GM21367 (cell line): ENCODE measurements around the gene SART3.
"Not testable (repeated sequence)": the region's sequence is repeated elsewhere in the genome, so short reads cannot be mapped to it uniquely, and the experiment has no call there.

ENCODE experiments used
- ATAC-seq: cut with Tn5 transposase; IDR thresholded peaks from one replicate; pipeline ENCODE4 v1.9.1; 2021; ENCODE audit not compliant: unreplicated experiment

The SART3 gene

GRCh38 chr12:108582509-108582908 lies 21.5 kb upstream of the SART3 start:
- no peak for ATAC-seq

DNA sequence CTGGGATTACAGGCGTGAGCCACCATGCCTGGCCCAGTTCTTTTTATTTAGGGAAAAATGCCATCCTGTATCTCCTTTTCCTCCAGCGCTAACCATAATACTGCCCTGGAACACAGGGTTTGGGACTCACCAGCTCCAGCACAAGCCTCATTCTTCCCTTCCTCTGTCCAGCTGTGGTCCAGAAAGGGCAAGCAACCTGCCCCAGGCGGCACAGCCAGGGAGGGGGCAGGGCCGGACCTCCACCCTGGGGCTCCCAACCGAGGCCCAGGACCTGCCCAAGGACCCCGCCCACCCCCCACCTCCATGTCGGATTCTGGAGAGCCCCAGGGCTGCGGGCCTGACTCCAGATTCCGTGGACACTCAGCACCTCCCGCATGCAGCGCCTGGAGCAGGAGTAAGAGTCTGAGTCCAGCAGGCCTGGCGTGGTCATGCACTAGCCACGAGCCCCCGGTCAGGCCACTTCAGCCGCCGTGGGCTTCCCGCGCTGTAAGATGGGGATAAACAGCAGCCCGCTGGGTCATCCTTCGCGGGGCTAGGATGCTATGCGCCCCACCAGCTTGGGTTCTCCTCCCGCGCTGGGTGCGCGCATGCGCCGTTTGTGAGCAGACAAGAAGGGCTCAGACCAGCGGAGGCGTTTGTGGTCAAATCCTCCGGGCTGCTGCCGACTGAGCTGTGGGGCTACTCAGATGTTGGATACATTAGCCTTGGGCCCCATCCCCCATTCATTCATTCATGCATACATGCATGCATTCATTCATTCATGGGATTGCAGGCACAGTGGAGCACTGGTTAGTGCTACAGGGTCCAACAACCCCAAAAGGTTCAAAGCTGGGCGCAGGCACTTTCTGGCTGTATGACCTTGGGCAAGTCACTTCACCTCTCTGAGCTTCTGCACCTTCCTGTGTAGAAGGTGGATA lies 20.6 kb upstream of the SART3 start:
- ATAC-seq: no peak

- ATAC-seq: no peak
Observed at GRCh38 chr12:108580531-108580930, 19.6 kb upstream of the SART3 start.

DNA sequence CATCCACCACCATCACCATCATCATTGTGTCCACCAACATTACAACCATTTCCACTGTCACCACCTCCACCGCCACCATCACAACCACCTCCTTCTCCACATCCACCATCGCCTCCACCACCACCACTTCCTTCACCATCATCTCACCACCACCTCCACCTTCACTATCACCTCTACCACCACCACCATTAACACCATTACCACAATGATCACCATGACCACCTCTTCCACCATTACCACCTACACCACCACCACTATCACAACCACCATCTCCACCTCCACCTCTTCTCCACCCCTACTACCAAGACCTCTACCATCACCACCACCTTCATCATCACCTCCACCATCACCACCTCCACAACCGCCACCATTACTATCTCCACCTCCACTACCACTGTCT lies 17.8 kb upstream of the SART3 start:
- no peak for ATAC-seq

- no peak for ATAC-seq
Observed at GRCh38 chr12:108578264-108578663, 17.3 kb upstream of the SART3 start.

- no peak for ATAC-seq
Observed at GRCh38 chr12:108577458-108577857, 16.5 kb upstream of the SART3 start.

DNA sequence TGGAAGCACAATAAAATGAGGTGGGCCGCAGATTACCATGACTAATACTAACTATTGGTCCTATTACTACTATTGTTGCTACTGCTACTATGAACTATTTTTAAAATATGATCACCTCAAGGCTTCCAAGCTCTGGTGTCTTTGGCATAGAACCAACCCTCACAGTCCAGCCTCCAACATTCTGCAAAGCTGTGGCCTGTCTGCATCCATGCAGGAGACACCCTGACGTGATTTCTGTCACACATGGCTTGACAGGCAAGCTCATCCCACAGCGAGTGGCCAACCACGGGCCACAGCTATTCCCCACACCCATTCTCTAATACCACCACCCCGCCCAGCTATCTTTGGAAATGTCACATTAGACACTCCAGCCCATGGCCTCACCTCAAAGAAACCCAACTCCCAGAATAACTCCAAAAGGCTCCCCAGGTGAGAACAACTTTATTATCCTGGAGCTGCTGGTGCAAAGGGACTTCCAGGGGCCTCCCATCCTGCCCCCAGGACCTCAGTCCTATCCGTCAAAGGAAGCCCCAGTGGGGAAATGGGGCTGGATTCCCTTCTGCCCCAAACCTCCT lies 15.8 kb upstream of the SART3 start:
- ATAC-seq: no peak

DNA sequence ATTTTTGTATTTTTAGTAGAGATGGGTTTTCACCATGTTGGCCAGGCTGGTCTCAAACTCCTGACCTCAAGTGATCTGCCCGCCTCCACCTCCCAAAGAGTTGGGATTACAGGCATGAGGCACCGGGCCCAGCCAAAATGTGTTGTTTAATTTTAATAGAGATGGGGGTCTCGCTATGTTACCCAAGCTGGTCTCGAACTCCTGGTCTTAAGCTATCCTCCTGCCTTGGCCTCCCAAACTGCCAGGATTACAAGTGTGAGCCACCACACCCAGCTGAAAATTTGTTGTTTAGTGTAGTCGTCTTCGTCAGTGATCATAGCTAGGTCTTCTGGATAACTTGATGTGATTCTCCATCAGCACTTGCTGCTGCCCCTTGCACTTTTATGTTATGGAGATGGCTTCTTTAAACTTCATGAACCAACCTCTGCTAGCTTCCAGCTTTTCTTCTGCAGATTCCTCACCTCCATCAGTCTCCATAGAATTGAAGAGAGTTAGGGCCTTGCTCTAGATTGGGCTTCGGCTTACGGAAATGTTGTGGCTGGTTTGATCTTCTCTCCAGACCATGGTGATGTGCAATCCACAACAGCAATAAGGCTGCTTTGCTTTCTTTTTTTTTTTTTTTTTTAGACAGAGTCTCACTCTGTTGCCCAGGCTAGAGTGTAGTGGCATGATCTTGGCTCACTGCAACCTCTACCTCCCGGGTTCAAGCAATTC lies 14.4 kb upstream of the SART3 start:
- ATAC-seq: no peak

- not testable (repeated sequence) for ATAC-seq
Observed at GRCh38 chr12:108574276-108574675, 13.3 kb upstream of the SART3 start.

- ATAC-seq: no peak
Observed at GRCh38 chr12:108573317-108573716, 12.3 kb upstream of the SART3 start.

GRCh38 chr12:108572166-108572790 lies 11.3 kb upstream of the SART3 start:
- no peak for ATAC-seq

GRCh38 chr12:108571609-108572165 lies 10.7 kb upstream of the SART3 start:
- no peak for ATAC-seq

GRCh38 chr12:108570743-108571608 lies 10.0 kb upstream of the SART3 start:
- no peak for ATAC-seq

DNA sequence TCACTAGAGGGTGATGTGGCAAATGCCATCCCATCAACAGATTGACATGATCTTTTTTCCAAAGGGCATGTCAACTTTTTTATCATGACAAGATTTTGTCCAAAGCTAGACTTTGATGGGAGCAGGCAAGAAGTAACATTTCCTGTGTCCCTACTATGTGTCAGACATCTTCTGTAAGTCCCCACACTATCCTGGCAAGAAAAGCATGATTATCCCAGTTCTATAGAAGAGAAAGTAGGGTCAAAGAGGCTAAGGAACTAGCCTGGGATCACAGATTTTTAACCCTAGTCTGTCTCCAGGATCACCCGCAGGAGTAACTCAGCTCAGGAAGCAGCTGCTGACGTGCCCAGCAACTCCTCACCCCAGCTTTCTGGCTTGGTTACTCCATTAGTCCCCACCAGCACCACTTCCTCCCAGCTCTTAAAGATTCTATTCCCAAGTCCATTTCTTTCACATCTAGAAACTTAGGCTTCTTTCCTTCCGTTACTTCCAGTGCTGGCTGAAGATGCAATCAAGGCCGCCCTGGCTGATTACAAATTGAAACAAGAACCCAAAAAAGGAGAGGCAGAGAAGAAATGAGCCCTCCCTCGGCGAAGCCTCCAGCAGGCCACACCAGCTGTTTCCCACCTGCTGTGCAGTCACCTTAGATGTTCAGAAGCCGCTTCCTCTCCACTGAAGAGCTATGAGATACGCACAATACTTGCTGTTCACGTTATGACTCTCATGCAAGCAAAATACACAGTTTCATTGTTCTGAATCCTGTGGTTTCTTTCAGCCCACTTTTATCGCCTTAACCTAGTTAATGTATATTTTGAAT lies 7.6 kb upstream of the SART3 start:
- peak; percentile 54 for ATAC-seq

GRCh38 chr12:108567406-108568337 lies 6.7 kb upstream of the SART3 start:
- ATAC-seq: no peak

GRCh38 chr12:108566452-108566851 lies 5.5 kb upstream of the SART3 start:
- no peak for ATAC-seq

- ATAC-seq: no peak
Observed at GRCh38 chr12:108565976-108566375, 5.0 kb upstream of the SART3 start.

DNA sequence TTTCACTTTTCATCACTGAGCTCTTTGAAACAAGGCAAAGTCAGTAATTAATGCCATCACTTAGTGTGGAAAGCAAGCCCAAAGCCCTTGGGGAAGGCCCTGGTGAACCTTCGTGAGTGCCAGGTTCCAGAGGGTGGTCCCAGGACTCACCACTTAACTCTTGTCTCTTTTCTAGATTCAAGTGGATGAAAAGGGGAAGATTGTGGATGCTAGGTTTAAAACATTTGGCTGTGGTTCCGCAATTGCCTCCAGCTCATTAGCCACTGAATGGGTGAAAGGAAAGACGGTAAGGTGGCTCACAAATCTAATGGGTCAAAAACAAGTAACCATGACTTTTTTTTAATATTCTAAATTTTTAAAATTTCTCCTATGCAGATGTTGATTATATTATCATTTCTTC lies 4.2 kb upstream of the SART3 start:
- no peak for ATAC-seq
